Measurements from ENCODE around the gene MYL6. TPM values are rescaled to one million over a fixed set of nuclear protein-coding genes. Genes with fewer than 3 reads are reported as not detected.

MYL6 gene
- total and polyA plus RNA-seq, 10 of the 15 experiments (the other 5 are each of a cell fraction or from before 2014, with no cell fraction given), result 1,000 to 4,116 (median 1,828) TPM

DNA sequence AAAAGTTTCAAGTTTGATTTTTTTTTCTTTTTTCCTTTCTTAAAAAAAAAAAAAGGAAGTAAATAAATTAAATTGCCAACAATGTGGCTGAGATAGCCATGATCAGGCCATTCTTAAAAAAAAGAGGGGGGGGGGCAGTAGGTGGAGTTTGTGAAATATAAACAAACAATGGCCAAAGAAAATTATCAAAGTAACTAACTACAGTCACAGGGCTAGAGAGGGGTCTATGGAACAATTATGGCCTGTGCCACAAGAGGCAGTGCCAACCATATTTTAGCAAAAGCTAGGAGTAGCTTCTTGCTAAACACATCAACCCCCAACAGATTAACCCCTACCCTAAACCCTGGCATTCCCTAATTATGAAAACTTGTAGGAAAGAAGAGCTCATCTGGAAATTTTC lies 47.3 kb downstream of the MYL6 start:
- Histone ChIP-seq H3K4me2 (ENCODE audit: control insufficient read depth, insufficient read depth) (no peak overlapping the region), H3K27me3 (replicated peaks in 1 of 2; ENCODE audit: control insufficient read depth in 2 of 2, insufficient read depth in 2 of 2, low read length in 1 of 2) (no peaks in the 10 kb centered on the region), H3K4me1 (ENCODE audit: control insufficient read depth, insufficient read depth, low read length) (no peaks in the 10 kb centered on the region), H3K9me3 (replicated peaks; ENCODE audit: control insufficient read depth, insufficient read depth, low read length) (no peaks in the 10 kb centered on the region), H3K4me3 (no peak overlapping the region), H3K9ac (ENCODE audit: control insufficient read depth, insufficient read depth, low read length) (no peak overlapping the region), H3K27ac (ENCODE audit: control insufficient read depth, insufficient read depth) (no peak overlapping the region), H4K20me1 (ENCODE audit: control insufficient read depth, insufficient read depth) (no peaks in the 10 kb centered on the region; the same call in 1 of the 2 replicates), H3K79me2 (ENCODE audit: control insufficient read depth, insufficient read depth, low read length) (no peaks in the 10 kb centered on the region), H3K36me3 (ENCODE audit: control insufficient read depth in 2 of 2, insufficient read depth in 2 of 2, low read length in 1 of 2) (peaks cover 9 to 15% of the 10 kb centered on the region in 2 experiments), H2AFZ (ENCODE audit: control insufficient read depth, low read depth, low read length) (no peak overlapping the region)
- POLR2A ChIA-PET, result interaction anchor here (4.6 kb wide), 1 partner anchor 16 kb away, joined by 24 read pairs; the partner anchor contains the start of gene RNF41
- no TSS peak for BruUV-seq (replicated peaks)
- in situ Hi-C loops (cut with MboI) (no loop called here), intact Hi-C loops (cut with micrococcal nuclease; ENCODE audit: unreplicated experiment) (no loop called here)
- SMC1A ChIA-PET (ENCODE audit: uncharacterized antibody, unreplicated experiment), result interaction anchor here (1.5 to 2.5 kb wide), 3 partner anchors 11 to 256 kb away, joined by 3 to 9 read pairs (median 8); partner anchors contain the start of gene TIMELESS
- TF ChIP-seq RB1 (IDR thresholded peaks at IDR 0.05; ENCODE audit: borderline replicate concordance) (no peak), GATAD2B (conservative IDR thresholded peaks at IDR 0.05; ENCODE audit: low read depth) (no peak), RUNX3 (IDR thresholded peaks at IDR 0.05; ENCODE audit: low read length) (no peak), RELA (IDR thresholded peaks at IDR 0.05; ENCODE audit: borderline replicate concordance, partially characterized antibody) (no peak), ZNF217 (IDR thresholded peaks at IDR 0.05) (no peak)
- TF ChIP-seq, protein P1, sequence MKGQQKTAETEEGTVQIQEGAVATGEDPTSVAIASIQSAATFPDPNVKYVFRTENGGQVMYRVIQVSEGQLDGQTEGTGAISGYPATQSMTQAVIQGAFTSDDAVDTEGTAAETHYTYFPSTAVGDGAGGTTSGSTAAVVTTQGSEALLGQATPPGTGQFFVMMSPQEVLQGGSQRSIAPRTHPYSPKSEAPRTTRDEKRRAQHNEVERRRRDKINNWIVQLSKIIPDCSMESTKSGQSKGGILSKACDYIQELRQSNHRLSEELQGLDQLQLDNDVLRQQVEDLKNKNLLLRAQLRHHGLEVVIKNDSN (IDR thresholded peaks at IDR 0.05; ENCODE audit: borderline replicate concordance, extremely low read length, insufficient read depth, low read depth, low read length), result no peak
- TF ChIP-seq, protein P2, sequence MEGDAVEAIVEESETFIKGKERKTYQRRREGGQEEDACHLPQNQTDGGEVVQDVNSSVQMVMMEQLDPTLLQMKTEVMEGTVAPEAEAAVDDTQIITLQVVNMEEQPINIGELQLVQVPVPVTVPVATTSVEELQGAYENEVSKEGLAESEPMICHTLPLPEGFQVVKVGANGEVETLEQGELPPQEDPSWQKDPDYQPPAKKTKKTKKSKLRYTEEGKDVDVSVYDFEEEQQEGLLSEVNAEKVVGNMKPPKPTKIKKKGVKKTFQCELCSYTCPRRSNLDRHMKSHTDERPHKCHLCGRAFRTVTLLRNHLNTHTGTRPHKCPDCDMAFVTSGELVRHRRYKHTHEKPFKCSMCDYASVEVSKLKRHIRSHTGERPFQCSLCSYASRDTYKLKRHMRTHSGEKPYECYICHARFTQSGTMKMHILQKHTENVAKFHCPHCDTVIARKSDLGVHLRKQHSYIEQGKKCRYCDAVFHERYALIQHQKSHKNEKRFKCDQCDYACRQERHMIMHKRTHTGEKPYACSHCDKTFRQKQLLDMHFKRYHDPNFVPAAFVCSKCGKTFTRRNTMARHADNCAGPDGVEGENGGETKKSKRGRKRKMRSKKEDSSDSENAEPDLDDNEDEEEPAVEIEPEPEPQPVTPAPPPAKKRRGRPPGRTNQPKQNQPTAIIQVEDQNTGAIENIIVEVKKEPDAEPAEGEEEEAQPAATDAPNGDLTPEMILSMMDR (IDR thresholded peaks at IDR 0.05 in 2 of 3, conservative IDR thresholded peaks at IDR 0.05 in 1 of 3; ENCODE audit: control insufficient read depth in 2 of 3, extremely low read depth in 1 of 3, insufficient read depth in 1 of 3, low read depth in 3 of 3, low read length in 3 of 3), result 0 out of 6 replicates have a peak, but pooled peaks of 1 of the 3 experiments have one; percentile 5
- TF ChIP-seq, protein P3, sequence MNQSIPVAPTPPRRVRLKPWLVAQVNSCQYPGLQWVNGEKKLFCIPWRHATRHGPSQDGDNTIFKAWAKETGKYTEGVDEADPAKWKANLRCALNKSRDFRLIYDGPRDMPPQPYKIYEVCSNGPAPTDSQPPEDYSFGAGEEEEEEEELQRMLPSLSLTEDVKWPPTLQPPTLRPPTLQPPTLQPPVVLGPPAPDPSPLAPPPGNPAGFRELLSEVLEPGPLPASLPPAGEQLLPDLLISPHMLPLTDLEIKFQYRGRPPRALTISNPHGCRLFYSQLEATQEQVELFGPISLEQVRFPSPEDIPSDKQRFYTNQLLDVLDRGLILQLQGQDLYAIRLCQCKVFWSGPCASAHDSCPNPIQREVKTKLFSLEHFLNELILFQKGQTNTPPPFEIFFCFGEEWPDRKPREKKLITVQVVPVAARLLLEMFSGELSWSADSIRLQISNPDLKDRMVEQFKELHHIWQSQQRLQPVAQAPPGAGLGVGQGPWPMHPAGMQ (IDR thresholded peaks at IDR 0.05; ENCODE audit: borderline replicate concordance), result no peak
- TF ChIP-seq, protein P4, sequence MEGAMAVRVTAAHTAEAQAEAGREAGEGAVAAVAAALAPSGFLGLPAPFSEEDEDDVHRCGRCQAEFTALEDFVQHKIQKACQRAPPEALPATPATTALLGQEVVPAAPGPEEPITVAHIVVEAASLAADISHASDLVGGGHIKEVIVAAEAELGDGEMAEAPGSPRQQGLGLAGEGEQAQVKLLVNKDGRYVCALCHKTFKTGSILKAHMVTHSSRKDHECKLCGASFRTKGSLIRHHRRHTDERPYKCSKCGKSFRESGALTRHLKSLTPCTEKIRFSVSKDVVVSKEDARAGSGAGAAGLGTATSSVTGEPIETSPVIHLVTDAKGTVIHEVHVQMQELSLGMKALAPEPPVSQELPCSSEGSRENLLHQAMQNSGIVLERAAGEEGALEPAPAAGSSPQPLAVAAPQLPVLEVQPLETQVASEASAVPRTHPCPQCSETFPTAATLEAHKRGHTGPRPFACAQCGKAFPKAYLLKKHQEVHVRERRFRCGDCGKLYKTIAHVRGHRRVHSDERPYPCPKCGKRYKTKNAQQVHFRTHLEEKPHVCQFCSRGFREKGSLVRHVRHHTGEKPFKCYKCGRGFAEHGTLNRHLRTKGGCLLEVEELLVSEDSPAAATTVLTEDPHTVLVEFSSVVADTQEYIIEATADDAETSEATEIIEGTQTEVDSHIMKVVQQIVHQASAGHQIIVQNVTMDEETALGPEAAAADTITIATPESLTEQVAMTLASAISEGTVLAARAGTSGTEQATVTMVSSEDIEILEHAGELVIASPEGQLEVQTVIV (IDR thresholded peaks at IDR 0.05; ENCODE audit: borderline replicate concordance, partially characterized antibody), result no peak
- RAD21 ChIA-PET (ENCODE audit: unreplicated experiment), result interaction anchor here (0.5 to 3.4 kb wide), 7 partner anchors 16 to 259 kb away, joined by 3 to 41 read pairs (median 4); partner anchors contain the start of genes ANKRD52 and RNF41
- peak; percentile 68 for ATAC-seq
- DNase-seq (ENCODE audit: low read depth, low spot score), result no peak
- CTCF ChIA-PET, result interaction anchor here (1.0 to 7.0 kb wide), 15 partner anchors 10 to 259 kb away, joined by 3 to 107 read pairs (median 4); partner anchors contain the start of genes RNF41 and ZC3H10
- no peak for FAIRE-seq
